HEK293T (cell line): ENCODE measurements around the gene SMC6.

Source experiments
- ELF4 ChIP-seq: fragments of 450-650 bp; IDR thresholded peaks from 2 replicates; pipeline ENCODE4 v1.6.1; 2017; ENCODE audit warnings: antibody characterized with exemption
- FOXK2 ChIP-seq: fragments of 450-650 bp; IDR thresholded peaks from 2 replicates; pipeline ENCODE4 v1.6.1; 2016; ENCODE audit warnings: mild to moderate bottlenecking
- FOXM1 ChIP-seq: fragments of 450-650 bp; IDR thresholded peaks from 2 replicates; pipeline ENCODE4 v1.6.1; 2017; ENCODE audit warnings: mild to moderate bottlenecking, borderline replicate concordance
- NFRKB ChIP-seq: fragments of 450-650 bp; IDR thresholded peaks from 2 replicates; pipeline ENCODE4 v1.6.1; 2016; ENCODE audit warnings: mild to moderate bottlenecking, moderate library complexity
- SP1 ChIP-seq: fragments of 450-650 bp; IDR thresholded peaks from 2 replicates; pipeline ENCODE4 v1.6.1; 2017
- TARDBP ChIP-seq: fragments of 450-650 bp; IDR thresholded peaks from 2 replicates; pipeline ENCODE4 v1.6.1; 2016
- ZNF384 ChIP-seq: fragments of 450-650 bp; IDR thresholded peaks from 2 replicates; pipeline ENCODE4 v1.6.1; 2016

GRCh38 chr2:17621781-17622180 lies 131.8 kb downstream of the SMC6 start:
- TF ChIP-seq SP1 (no peak), ELF4 (no peak), ZNF384 (no peak), NFRKB (no peak), FOXK2 (no peak), FOXM1 (no peak), TARDBP (no peak)
